Measurements from ENCODE around the gene VAV2.

VAV2 gene

DNA sequence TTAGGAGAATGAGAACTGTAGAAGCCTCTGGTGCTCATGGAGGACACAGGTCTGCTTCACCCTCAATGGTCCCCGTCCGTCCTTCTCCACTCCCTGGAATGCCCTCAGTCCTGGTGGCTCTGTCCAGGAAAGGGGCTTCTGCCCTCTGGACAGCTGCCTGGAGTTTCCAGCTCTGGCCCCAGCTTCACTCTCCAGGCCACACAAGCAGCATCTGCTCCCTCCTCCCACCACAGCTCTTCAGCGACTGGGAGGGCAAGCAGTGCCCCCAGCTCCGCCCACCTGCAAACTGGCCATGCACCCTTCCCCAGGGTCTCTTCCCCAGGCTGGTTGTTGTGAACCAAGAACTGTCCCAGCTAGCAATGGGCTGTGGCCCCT lies 258.7 kb downstream of the VAV2 start:
- no peaks in the 10 kb centered on the region for H3K9me2 ChIP-seq (replicated peaks; ENCODE audit: insufficient read depth, low read length)
- no peak overlapping the region for H3K4me2 ChIP-seq (ENCODE audit: low read depth, low read length, poor library complexity, severe bottlenecking)
- H3F3A ChIP-seq (ENCODE audit: insufficient read depth): no peaks in the 10 kb centered on the region
- TF ChIP-seq, protein P1, sequence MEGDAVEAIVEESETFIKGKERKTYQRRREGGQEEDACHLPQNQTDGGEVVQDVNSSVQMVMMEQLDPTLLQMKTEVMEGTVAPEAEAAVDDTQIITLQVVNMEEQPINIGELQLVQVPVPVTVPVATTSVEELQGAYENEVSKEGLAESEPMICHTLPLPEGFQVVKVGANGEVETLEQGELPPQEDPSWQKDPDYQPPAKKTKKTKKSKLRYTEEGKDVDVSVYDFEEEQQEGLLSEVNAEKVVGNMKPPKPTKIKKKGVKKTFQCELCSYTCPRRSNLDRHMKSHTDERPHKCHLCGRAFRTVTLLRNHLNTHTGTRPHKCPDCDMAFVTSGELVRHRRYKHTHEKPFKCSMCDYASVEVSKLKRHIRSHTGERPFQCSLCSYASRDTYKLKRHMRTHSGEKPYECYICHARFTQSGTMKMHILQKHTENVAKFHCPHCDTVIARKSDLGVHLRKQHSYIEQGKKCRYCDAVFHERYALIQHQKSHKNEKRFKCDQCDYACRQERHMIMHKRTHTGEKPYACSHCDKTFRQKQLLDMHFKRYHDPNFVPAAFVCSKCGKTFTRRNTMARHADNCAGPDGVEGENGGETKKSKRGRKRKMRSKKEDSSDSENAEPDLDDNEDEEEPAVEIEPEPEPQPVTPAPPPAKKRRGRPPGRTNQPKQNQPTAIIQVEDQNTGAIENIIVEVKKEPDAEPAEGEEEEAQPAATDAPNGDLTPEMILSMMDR (IDR thresholded peaks at IDR 0.05; ENCODE audit: insufficient read depth, low read length, poor library complexity, severe bottlenecking): no peak
- TF ChIP-seq EZH2phosphoT487 (conservative IDR thresholded peaks at IDR 0.05; ENCODE audit: low read length): no peak
- no peaks in the 10 kb centered on the region for H3K27me3 ChIP-seq (ENCODE audit: low read length)
- no peak overlapping the region for H3K27ac ChIP-seq (ENCODE audit: low read depth, low read length)
- no peak overlapping the region for H3K4me3 ChIP-seq (ENCODE audit: insufficient read depth, low read length, poor library complexity, severe bottlenecking)
- H3K36me3 ChIP-seq (ENCODE audit: low read length): no peaks in the 10 kb centered on the region
- H4K20me1 ChIP-seq (ENCODE audit: low read depth, low read length): no peaks in the 10 kb centered on the region
- no peak overlapping the region for H2AFZ ChIP-seq (ENCODE audit: low read depth, low read length, severe bottlenecking)
- no peaks in the 10 kb centered on the region for H3K9me3 ChIP-seq (ENCODE audit: insufficient read depth, low read length)
- no peaks in the 10 kb centered on the region for H3K79me2 ChIP-seq (ENCODE audit: insufficient read depth, low read length)
- no peak overlapping the region for H3K9ac ChIP-seq (ENCODE audit: low read length)

DNA sequence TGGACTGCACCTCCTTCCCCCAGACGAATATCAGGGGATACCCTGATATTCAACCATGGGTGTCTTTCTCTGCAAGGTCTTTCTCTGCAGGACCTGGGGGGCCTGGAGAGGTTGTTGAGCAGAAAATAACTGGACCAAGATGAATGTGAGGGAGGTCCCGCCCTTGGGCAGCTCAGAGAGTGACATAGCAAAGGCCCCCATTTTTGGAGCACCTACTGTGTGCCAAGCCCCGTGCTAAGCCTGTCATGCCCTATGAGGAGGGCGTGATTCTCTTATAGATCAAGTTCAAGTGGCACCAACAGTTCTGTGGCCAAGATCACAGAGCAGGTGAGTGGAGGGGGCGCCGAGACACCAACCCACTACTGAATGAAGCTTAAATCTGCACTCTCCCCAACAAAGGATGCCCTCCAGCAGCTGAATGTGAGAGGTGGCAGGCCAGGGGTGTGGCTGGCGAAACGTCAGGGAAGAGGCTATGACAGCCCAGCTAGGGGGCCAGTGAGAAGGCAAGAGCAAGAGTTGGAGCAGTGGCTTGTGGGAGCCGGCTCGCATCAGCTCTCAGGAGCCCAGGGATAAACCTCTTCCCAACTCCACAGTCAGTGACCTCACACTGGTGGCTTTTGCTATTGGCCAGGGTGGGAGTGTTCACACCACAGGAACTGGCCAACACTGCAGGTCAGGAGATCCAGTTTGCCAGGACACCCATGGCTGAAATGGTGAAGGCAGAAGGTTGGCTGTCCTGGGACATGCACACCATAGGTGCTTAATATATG lies 259.3 kb downstream of the VAV2 start:
- no peak overlapping the region for H3K9ac ChIP-seq (ENCODE audit: low read length)
- no peak overlapping the region for H2AFZ ChIP-seq (ENCODE audit: low read depth, low read length, severe bottlenecking)
- no peak overlapping the region for H3K4me2 ChIP-seq (ENCODE audit: low read depth, low read length, poor library complexity, severe bottlenecking)
- TF ChIP-seq EZH2phosphoT487 (conservative IDR thresholded peaks at IDR 0.05; ENCODE audit: low read length): no peak
- TF ChIP-seq, protein P1 (IDR thresholded peaks at IDR 0.05; ENCODE audit: insufficient read depth, low read length, poor library complexity, severe bottlenecking): no peak
- no peak overlapping the region for H3K27ac ChIP-seq (ENCODE audit: low read depth, low read length)
- H3F3A ChIP-seq (ENCODE audit: insufficient read depth): no peaks in the 10 kb centered on the region
- H4K20me1 ChIP-seq (ENCODE audit: low read depth, low read length): no peaks in the 10 kb centered on the region
- no peak overlapping the region for H3K4me3 ChIP-seq (ENCODE audit: insufficient read depth, low read length, poor library complexity, severe bottlenecking)
- H3K9me3 ChIP-seq (ENCODE audit: insufficient read depth, low read length): no peaks in the 10 kb centered on the region
- no peaks in the 10 kb centered on the region for H3K36me3 ChIP-seq (ENCODE audit: low read length)
- no peaks in the 10 kb centered on the region for H3K9me2 ChIP-seq (replicated peaks; ENCODE audit: insufficient read depth, low read length)
- no peaks in the 10 kb centered on the region for H3K79me2 ChIP-seq (ENCODE audit: insufficient read depth, low read length)
- no peaks in the 10 kb centered on the region for H3K27me3 ChIP-seq (ENCODE audit: low read length)

DNA sequence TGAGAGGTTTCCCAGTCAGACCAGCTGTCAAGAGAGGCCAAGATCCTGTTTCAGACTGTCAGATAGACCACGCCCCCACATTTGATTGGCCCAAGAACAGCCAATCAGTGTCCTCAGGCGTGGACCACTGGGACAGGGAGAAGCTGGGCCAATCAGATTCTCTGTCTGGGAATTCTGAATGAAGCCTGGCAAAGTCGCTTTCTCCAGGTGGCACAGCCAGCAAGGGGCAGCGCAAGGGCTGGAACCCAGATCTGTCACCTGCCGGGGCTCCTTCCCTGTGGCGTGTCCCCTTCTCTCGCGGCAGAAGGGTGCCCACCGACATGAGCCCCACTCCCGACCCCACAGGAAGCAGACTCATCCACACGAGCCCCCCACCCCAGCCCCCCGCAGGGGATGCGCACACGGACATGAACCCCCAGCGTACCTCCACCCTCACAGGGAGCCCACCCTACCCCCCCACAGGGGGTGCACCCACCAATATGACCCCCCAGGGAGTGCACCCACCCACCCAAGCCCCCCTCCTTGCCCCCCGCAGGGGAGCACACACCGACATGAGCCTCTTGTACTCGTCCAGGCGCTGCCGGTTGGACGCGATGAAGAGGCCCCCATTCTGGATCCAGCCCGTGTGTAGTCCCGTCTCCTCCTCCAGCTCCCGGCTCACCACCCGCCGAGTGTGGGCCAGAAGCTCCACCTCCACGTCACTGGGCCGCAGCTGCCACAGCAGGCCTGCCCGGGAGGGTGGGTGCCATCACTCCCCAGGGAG lies 260.1 kb downstream of the VAV2 start:
- Histone ChIP-seq H3K9me3 (ENCODE audit: insufficient read depth, low read length) (no peaks in the 10 kb centered on the region), H3K27me3 (ENCODE audit: low read length) (no peaks in the 10 kb centered on the region), H3K4me3 (ENCODE audit: insufficient read depth, low read length, poor library complexity, severe bottlenecking) (no peak overlapping the region), H2AFZ (ENCODE audit: low read depth, low read length, severe bottlenecking) (no peak overlapping the region), H3F3A (ENCODE audit: insufficient read depth) (no peaks in the 10 kb centered on the region), H3K9ac (ENCODE audit: low read length) (no peak overlapping the region), H3K79me2 (ENCODE audit: insufficient read depth, low read length) (no peaks in the 10 kb centered on the region), H3K4me2 (ENCODE audit: low read depth, low read length, poor library complexity, severe bottlenecking) (no peak overlapping the region), H4K20me1 (ENCODE audit: low read depth, low read length) (no peaks in the 10 kb centered on the region), H3K27ac (ENCODE audit: low read depth, low read length) (no peak overlapping the region), H3K9me2 (replicated peaks; ENCODE audit: insufficient read depth, low read length) (no peaks in the 10 kb centered on the region), H3K36me3 (ENCODE audit: low read length) (no peaks in the 10 kb centered on the region)
- TF ChIP-seq, protein P1 (IDR thresholded peaks at IDR 0.05; ENCODE audit: insufficient read depth, low read length, poor library complexity, severe bottlenecking): no peak
- TF ChIP-seq EZH2phosphoT487 (conservative IDR thresholded peaks at IDR 0.05; ENCODE audit: low read length): no peak
